K562 (cell line): ENCODE data around the gene VTCN1. TPM values are rescaled to one million over a fixed set of nuclear protein-coding genes. Genes with fewer than 3 reads are reported as not detected.

ENCODE experiments used
- ATAC-seq: fragments of 200-7000 bp; cut with Tn5 transposase; 3 replicates; pipeline ENCODE4 v1.9.1; 2020; ENCODE audit warnings: moderate library complexity
- BruUV-seq: library from RNA; stranded (reverse); fragments of 400-500 nt; replicated peaks from 2 replicates; lab custom pipeline; 2021; lab: Mats Ljungman, UMichigan
- CTCF ChIA-PET: fragments of 300-600 bp; formaldehyde crosslinking; extraction: SDS; loops from one replicate; lab custom pipeline; 2021; ENCODE audit warnings: low intra/inter-chr PET ratio; lab: Yijun Ruan, JAX
- POLR2A ChIA-PET: fragments of 300-600, 350-650 bp; sonication (Branson Sonifier 250); formaldehyde crosslinking; extraction: SDS; loops from one replicate; lab custom pipeline; 2021; ENCODE audit warnings: antibody characterized with exemption, inconsistent platforms; lab: Yijun Ruan, JAX
- DNase-seq, 4 experiments: peaks; one replicate each; pipeline versions ENCODE4 v3.0.0 to v3.0.0-alpha.2; 2011 to 2018; ENCODE audit warnings: low spot score in 3 of 4, mixed read lengths in 3 of 4; ENCODE audit errors: extremely low read depth in 1 of 4
- FAIRE-seq: peaks from 2 replicates; lab custom pipeline; 2011; peaks lifted over from hg19 to GRCh38; lab: Jason Lieb, UNC
- H2AFZ ChIP-seq: 2 replicates; pipeline ENCODE4 v1.6.0; 2011; ENCODE audit warnings: low read depth, low read length, control low read depth, inconsistent platforms
- H3K27ac ChIP-seq: fragments of 200-600 bp; 3 replicates; pipeline ENCODE4 v1.8.0; 2011; ENCODE audit warnings: low read depth, mild to moderate bottlenecking, control low read depth, inconsistent platforms, low read length, moderate library complexity, mixed read lengths; ENCODE audit errors: extremely low read depth
- H3K27me3 ChIP-seq, 2 experiments: fragments of 300-600 bp in 1 of 2; 2 replicates in 1 of 2; 3 replicates in 1 of 2; pipeline versions ENCODE4 v1.6.0 to v1.8.0; 2011; ENCODE audit warnings: inconsistent platforms in 2 of 2, low read length in 2 of 2, mild to moderate bottlenecking in 1 of 2, mixed read lengths in 1 of 2, moderate library complexity in 1 of 2; ENCODE audit not compliant: control insufficient read depth in 2 of 2, insufficient read depth in 2 of 2
- H3K36me3 ChIP-seq: fragments of 300-600 bp; 3 replicates; pipeline ENCODE4 v1.8.0; 2011; ENCODE audit warnings: mild to moderate bottlenecking, low read length, inconsistent platforms; ENCODE audit not compliant: control insufficient read depth, insufficient read depth
- H3K4me1 ChIP-seq, 2 experiments: fragments of 200-600 bp in 1 of 2; replicated peaks in 1 of 2; 2 replicates in 1 of 2; 3 replicates in 1 of 2; pipeline versions ENCODE4 v1.5.1 to v1.8.0; 2011; ENCODE audit warnings: inconsistent platforms in 2 of 2, low read length in 2 of 2, mild to moderate bottlenecking in 1 of 2, mixed read lengths in 1 of 2, moderate library complexity in 1 of 2; ENCODE audit not compliant: control insufficient read depth in 2 of 2, insufficient read depth in 2 of 2
- H3K4me2 ChIP-seq: 2 replicates; pipeline ENCODE4 v1.6.1; 2011; ENCODE audit warnings: low read length, control low read depth, inconsistent platforms, mixed read lengths; ENCODE audit not compliant: insufficient read depth
- H3K4me3 ChIP-seq: fragments of 200-600 bp; sonication (generic), shearing (Covaris generic); 2 replicates; pipeline ENCODE4 v1.5.1; 2016; ENCODE audit warnings: control low read depth, inconsistent platforms
- H3K79me2 ChIP-seq: fragments of 200-600 bp; 3 replicates; pipeline ENCODE4 v1.8.0; 2011; ENCODE audit warnings: low read length, inconsistent platforms; ENCODE audit not compliant: control insufficient read depth, insufficient read depth
- H3K9ac ChIP-seq, 2 experiments: 2 replicates each; pipeline versions ENCODE4 v1.6.0 to v1.6.1; 2011; ENCODE audit warnings: low read depth in 2 of 2, low read length in 2 of 2, control low read depth in 1 of 2, inconsistent platforms in 1 of 2, mild to moderate bottlenecking in 1 of 2, mixed read lengths in 1 of 2; ENCODE audit not compliant: insufficient read depth in 1 of 2
- H3K9me1 ChIP-seq: one replicate; pipeline ENCODE4 v1.6.0; 2011; ENCODE audit warnings: inconsistent platforms, mild to moderate bottlenecking, low read length, moderate library complexity; ENCODE audit not compliant: control insufficient read depth, insufficient read depth
- H3K9me3 ChIP-seq: replicated peaks from 2 replicates; pipeline ENCODE4 v1.5.1; 2011; ENCODE audit warnings: low read depth, low read length, inconsistent platforms; ENCODE audit not compliant: control insufficient read depth, insufficient read depth
- H4K20me1 ChIP-seq: replicated peaks from 2 replicates; pipeline ENCODE4 v1.6.1; 2011; ENCODE audit warnings: low read length, inconsistent platforms, mixed read lengths; ENCODE audit not compliant: control insufficient read depth, insufficient read depth
- ASH1L ChIP-seq: fragments of 450-650 bp; IDR thresholded peaks from 2 replicates; pipeline ENCODE4 v1.6.1; 2018; ENCODE audit warnings: borderline replicate concordance, mild to moderate bottlenecking, low read depth; ENCODE audit not compliant: partially characterized antibody
- BMI1 ChIP-seq: fragments of 150-350 bp; IDR thresholded peaks from 2 replicates; pipeline ENCODE4 v1.6.1; 2014; ENCODE audit warnings: low read length
- COPS2 ChIP-seq: fragments of 450-650 bp; conservative IDR thresholded peaks from 2 replicates; pipeline ENCODE4 v1.6.1; 2016; ENCODE audit warnings: mild to moderate bottlenecking, moderate library complexity
- ESRRA ChIP-seq: fragments of 450-650 bp; IDR thresholded peaks from 2 replicates; pipeline ENCODE4 v1.6.1; 2014; ENCODE audit warnings: low read depth, mild to moderate bottlenecking, moderate library complexity, borderline replicate concordance
- HNRNPK ChIP-seq: fragments of 200-400 bp; formaldehyde crosslinking; IDR thresholded peaks from one replicate; pipeline ENCODE4 v1.6.1; 2018; ENCODE audit warnings: mild to moderate bottlenecking, low read depth, low read length; ENCODE audit not compliant: poor library complexity, severe bottlenecking
- HNRNPLL ChIP-seq: fragments of 200-400 bp; formaldehyde crosslinking; IDR thresholded peaks from 2 replicates; pipeline ENCODE4 v1.6.1; 2017; ENCODE audit warnings: low read length, low read depth, mild to moderate bottlenecking; ENCODE audit not compliant: poor library complexity, severe bottlenecking
- MCM2 ChIP-seq: fragments of 450-650 bp; IDR thresholded peaks from 2 replicates; pipeline ENCODE4 v1.6.1; 2017; ENCODE audit warnings: low read depth, mild to moderate bottlenecking
- POLR2AphosphoS5 ChIP-seq: IDR thresholded peaks from 2 replicates; pipeline ENCODE4 v1.6.1; 2011; ENCODE audit warnings: mild to moderate bottlenecking, low read depth, low read length, moderate library complexity; ENCODE audit not compliant: control insufficient read depth, insufficient read depth
- RBM22 ChIP-seq: fragments of 200-400 bp; formaldehyde crosslinking; IDR thresholded peaks from 2 replicates; pipeline ENCODE4 v1.6.1; 2018; ENCODE audit warnings: low read length, low read depth; ENCODE audit not compliant: poor library complexity, severe bottlenecking
- SNRNP70 ChIP-seq: fragments of 200-400 bp; formaldehyde crosslinking; optimal IDR thresholded peaks from 2 replicates; pipeline ENCODE3; 2017; ENCODE audit warnings: low read depth, low read length
- TSC22D4 ChIP-seq: fragments of 450-650 bp; IDR thresholded peaks from 2 replicates; pipeline ENCODE4 v1.6.1; 2016; ENCODE audit warnings: missing genetic modification characterization, missing biosample characterization, control low read depth
- ZNF253 ChIP-seq: fragments of 250-450 bp; sonication (Bioruptor Pico); conservative IDR thresholded peaks from 2 replicates; pipeline ENCODE4 v1.6.1; 2021; ENCODE audit warnings: mild to moderate bottlenecking
- WGBS: fragments of 100-300 bp; shearing (Covaris generic); methylation state at CpG from one replicate; pipeline ENCODE4 v1.1.6; 2016; ENCODE audit warnings: low coverage, mixed read lengths; ENCODE audit not compliant: insufficient coverage; ENCODE audit errors: missing lambda C conversion rate; 5-methylcytosine and 5-hydroxymethylcytosine counted together
- in situ Hi-C: fragments of 300-500 bp; cut with MboI; formaldehyde crosslinking; loops from 4 replicates; pipeline ENCODE4 v1.15.0; 2018; ENCODE audit warnings: inconsistent platforms, mixed read lengths
- intact Hi-C: fragments of 100-400 bp; cut with micrococcal nuclease; formaldehyde crosslinking; loops from 2 replicates; pipeline ENCODE4 v1.14.2; 2022
- polyA plus RNA-seq, 8 experiments: library from polyadenylated mRNA; depleted of rRNA in 4 of 8; stranded (reverse) in 5 of 8; unstranded in 3 of 8; fragments of >200 nt; fragmentation: Nextera tagmentation in 2 of 8; fragmentation: Illumina TruSeq in 1 of 8; extraction: Ambion mirVana in 2 of 8; extraction: Trizol in 1 of 8; gene quantifications; 2 replicates each; pipeline versions ENCODE4 v1.2.1 to v1.2.3, GENCODE V29; 2011 to 2014; ENCODE audit warnings: inconsistent platforms in 1 of 8, missing spikeins in 1 of 8
- total RNA-seq, 7 experiments: library from RNA; depleted of rRNA in 6 of 7; stranded (reverse); fragments of >200 nt in 6 of 7; fragmentation: Illumina TruSeq in 2 of 7; extraction: Trizol in 2 of 7; gene quantifications; 2 replicates each; pipeline versions ENCODE4 v1.2.1 to v1.2.3, GENCODE V29; 2011 to 2021; ENCODE audit warnings: low replicate concordance in 1 of 7
- TF ChIP-seq, protein P1 (sequence below): fragments of 250-450 bp; sonication (Bioruptor Pico); IDR thresholded peaks from 2 replicates; pipeline ENCODE4 v1.5.1; 2021; ENCODE audit warnings: mild to moderate bottlenecking
- TF ChIP-seq, protein P2 (sequence below): fragments of 450-650 bp; IDR thresholded peaks from 2 replicates; pipeline ENCODE4 v1.6.1; 2016; ENCODE audit warnings: missing biosample characterization, missing genetic modification characterization
- TF ChIP-seq, protein P3 (sequence below): IDR thresholded peaks from 2 replicates; pipeline ENCODE4 v1.6.1; 2014; ENCODE audit warnings: antibody characterized with exemption
- TF ChIP-seq, protein P4 (sequence below): conservative IDR thresholded peaks from 2 replicates; pipeline ENCODE4 v1.6.1; 2011; ENCODE audit warnings: low read depth, mild to moderate bottlenecking, low read length; ENCODE audit not compliant: control insufficient read depth
- TF ChIP-seq, protein P5 (sequence below): fragments of 250-450 bp; sonication (Bioruptor Pico); IDR thresholded peaks from 2 replicates; pipeline ENCODE4 v1.8.0; 2022; ENCODE audit warnings: inconsistent platforms, mild to moderate bottlenecking, moderate library complexity, borderline replicate concordance

Gene VTCN1
- total and polyA plus RNA-seq, 9 of the 15 experiments (the other 6 are each of a cell fraction or from before 2014, with no cell fraction given) = not detected

GRCh38 chr1:117173691-117174090 lies 37.0 kb downstream of the VTCN1 start:
- 4% methylated on average over 6 of the region's 6 CpGs for WGBS
- TF ChIP-seq HNRNPLL (no peak), POLR2AphosphoS5 (no peak), TSC22D4 (tag) (no peak), MCM2 (no peak), ESRRA (no peak), ASH1L (no peak), BMI1 (no peak), SNRNP70 (no peak), HNRNPK (no peak), RBM22 (no peak), COPS2 (no peak), ZNF253 (no peak)
- TF ChIP-seq, protein P1, sequence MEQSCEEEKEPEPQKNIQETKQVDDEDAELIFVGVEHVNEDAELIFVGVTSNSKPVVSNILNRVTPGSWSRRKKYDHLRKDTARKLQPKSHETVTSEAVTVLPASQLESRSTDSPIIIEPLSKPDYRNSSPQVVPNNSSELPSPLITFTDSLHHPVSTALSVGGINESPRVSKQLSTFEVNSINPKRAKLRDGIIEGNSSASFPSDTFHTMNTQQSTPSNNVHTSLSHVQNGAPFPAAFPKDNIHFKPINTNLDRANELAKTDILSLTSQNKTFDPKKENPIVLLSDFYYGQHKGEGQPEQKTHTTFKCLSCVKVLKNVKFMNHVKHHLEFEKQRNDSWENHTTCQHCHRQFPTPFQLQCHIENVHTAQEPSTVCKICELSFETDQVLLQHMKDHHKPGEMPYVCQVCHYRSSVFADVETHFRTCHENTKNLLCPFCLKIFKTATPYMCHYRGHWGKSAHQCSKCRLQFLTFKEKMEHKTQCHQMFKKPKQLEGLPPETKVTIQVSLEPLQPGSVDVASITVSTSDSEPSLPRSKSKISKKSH (CRISPR knock-in tag) = no peak
- TF ChIP-seq, protein P2, sequence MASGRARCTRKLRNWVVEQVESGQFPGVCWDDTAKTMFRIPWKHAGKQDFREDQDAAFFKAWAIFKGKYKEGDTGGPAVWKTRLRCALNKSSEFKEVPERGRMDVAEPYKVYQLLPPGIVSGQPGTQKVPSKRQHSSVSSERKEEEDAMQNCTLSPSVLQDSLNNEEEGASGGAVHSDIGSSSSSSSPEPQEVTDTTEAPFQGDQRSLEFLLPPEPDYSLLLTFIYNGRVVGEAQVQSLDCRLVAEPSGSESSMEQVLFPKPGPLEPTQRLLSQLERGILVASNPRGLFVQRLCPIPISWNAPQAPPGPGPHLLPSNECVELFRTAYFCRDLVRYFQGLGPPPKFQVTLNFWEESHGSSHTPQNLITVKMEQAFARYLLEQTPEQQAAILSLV (tag) = no peak
- TF ChIP-seq, protein P3, sequence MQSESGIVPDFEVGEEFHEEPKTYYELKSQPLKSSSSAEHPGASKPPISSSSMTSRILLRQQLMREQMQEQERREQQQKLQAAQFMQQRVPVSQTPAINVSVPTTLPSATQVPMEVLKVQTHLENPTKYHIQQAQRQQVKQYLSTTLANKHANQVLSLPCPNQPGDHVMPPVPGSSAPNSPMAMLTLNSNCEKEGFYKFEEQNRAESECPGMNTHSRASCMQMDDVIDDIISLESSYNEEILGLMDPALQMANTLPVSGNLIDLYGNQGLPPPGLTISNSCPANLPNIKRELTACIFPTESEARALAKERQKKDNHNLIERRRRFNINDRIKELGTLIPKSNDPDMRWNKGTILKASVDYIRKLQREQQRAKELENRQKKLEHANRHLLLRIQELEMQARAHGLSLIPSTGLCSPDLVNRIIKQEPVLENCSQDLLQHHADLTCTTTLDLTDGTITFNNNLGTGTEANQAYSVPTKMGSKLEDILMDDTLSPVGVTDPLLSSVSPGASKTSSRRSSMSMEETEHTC = no peak
- TF ChIP-seq, protein P4, sequence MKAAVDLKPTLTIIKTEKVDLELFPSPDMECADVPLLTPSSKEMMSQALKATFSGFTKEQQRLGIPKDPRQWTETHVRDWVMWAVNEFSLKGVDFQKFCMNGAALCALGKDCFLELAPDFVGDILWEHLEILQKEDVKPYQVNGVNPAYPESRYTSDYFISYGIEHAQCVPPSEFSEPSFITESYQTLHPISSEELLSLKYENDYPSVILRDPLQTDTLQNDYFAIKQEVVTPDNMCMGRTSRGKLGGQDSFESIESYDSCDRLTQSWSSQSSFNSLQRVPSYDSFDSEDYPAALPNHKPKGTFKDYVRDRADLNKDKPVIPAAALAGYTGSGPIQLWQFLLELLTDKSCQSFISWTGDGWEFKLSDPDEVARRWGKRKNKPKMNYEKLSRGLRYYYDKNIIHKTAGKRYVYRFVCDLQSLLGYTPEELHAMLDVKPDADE = no peak
- TF ChIP-seq, protein P5, sequence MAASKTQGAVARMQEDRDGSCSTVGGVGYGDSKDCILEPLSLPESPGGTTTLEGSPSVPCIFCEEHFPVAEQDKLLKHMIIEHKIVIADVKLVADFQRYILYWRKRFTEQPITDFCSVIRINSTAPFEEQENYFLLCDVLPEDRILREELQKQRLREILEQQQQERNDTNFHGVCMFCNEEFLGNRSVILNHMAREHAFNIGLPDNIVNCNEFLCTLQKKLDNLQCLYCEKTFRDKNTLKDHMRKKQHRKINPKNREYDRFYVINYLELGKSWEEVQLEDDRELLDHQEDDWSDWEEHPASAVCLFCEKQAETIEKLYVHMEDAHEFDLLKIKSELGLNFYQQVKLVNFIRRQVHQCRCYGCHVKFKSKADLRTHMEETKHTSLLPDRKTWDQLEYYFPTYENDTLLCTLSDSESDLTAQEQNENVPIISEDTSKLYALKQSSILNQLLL (CRISPR knock-in tag) = no peak

More at GRCh38 chr1:117173691-117174090, 37.0 kb downstream of the VTCN1 start:
- ATAC-seq (no peak), DNase-seq (no peak), FAIRE-seq (no peak)
- Histone ChIP-seq H2AFZ (no peak overlapping the region), H3K4me3 (no peak overlapping the region), H3K27ac (no peak overlapping the region), H3K9ac (no peak overlapping the region), H3K27me3 (peaks cover 25 to 43% of the 10 kb centered on the region in 2 experiments), H3K9me1 (no peaks in the 10 kb centered on the region), H3K79me2 (no peaks in the 10 kb centered on the region), H3K36me3 (no peaks in the 10 kb centered on the region), H3K4me2 (no peak overlapping the region), H3K4me1 (no peaks in the 10 kb centered on the region), H3K9me3 (no peaks in the 10 kb centered on the region; the same call in 1 of the 2 replicates), H4K20me1 (no peaks in the 10 kb centered on the region)
- BruUV-seq = no TSS peak
- intact Hi-C loops = no loop called here
- ChIA-PET POLR2A (interaction anchor here (0.6 to 1.0 kb wide), 2 partner anchors 116 kb away, joined by 3 to 4 read pairs; no protein-coding TSS in a partner anchor), CTCF (no interaction called here)
- in situ Hi-C loops = no loop called here
